Kidney epithelial cell (primary cell): ENCODE measurements around the gene KLK13. TPM values are rescaled to one million over a fixed set of nuclear protein-coding genes. Genes with fewer than 3 reads are reported as not detected.

ENCODE experiments used
- DNase-seq: peaks from one replicate; pipeline ENCODE4 v3.0.0-alpha.2; 2010; ENCODE audit warnings: low read depth
- H3K27me3 ChIP-seq: 2 replicates; pipeline ENCODE4 v1.6.0; 2011; ENCODE audit warnings: low read length; ENCODE audit not compliant: control insufficient read depth, insufficient read depth
- H3K36me3 ChIP-seq: 2 replicates; pipeline ENCODE4 v1.5.1; 2011; ENCODE audit warnings: low read length; ENCODE audit not compliant: control insufficient read depth, insufficient read depth
- H3K4me3 ChIP-seq: 2 replicates; pipeline ENCODE4 v1.5.1; 2011; ENCODE audit warnings: low read depth, mild to moderate bottlenecking, control low read depth, low read length
- total RNA-seq: library from RNA; depleted of rRNA; stranded (reverse); fragments of >200 nt; gene quantifications from 2 replicates; pipeline ENCODE4 v1.2.3, GENCODE V29; 2015
- TF ChIP-seq, protein P1 (sequence below): IDR thresholded peaks from 2 replicates; pipeline ENCODE4 v1.5.1; 2011; ENCODE audit warnings: mild to moderate bottlenecking, moderate library complexity, low read length, control low read depth, inconsistent platforms; ENCODE audit not compliant: insufficient read depth, poor library complexity, severe bottlenecking

The KLK13 gene, protein sequence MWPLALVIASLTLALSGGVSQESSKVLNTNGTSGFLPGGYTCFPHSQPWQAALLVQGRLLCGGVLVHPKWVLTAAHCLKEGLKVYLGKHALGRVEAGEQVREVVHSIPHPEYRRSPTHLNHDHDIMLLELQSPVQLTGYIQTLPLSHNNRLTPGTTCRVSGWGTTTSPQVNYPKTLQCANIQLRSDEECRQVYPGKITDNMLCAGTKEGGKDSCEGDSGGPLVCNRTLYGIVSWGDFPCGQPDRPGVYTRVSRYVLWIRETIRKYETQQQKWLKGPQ
- 0.08 and 0.21 TPM in 2 replicates for total RNA-seq

- no peak for DNase-seq
Measured at GRCh38 chr19:51064534-51065220, at the start of gene KLK13. Gene KLK13 (minus strand): TSS chr19:51065092. CDS start chr19:51065067, 25 bp downstream.

DNA sequence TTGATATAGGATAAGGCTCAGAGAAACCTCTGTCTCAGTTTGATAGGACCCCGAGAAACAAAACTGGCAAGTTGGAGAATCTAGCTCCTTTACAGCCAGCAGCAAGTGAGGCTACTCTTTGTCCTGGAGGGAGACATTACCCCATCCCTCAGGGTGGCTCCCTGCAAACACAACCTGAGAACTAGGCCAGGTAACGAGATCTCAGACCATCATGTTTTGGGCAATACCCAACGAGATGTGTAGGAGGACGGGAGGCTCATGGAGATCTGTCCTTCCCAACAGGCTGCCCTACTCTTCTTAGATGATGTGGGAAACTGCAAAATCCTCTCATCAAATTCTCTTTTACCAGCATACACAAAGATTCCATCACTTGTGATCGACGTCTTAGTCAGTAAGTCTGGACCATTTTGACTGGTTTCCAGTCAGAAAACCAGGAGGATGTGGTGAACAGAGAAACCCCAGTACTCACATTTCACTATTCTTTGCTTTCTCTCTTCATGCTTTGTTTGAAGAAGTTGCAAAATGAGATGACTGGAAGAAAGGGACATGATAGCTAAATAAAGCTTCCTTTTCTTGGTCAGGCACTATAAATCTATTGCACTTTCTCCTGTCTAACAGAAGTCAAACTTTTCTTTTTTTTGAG, 49.3 kb upstream of the KLK13 start:
- H3K36me3 ChIP-seq = no peaks in the 10 kb centered on the region
- no peak overlapping the region for H3K4me3 ChIP-seq
- peaks cover 5% of the 10 kb centered on the region for H3K27me3 ChIP-seq
- DNase-seq = no peak
- TF ChIP-seq, protein P1, sequence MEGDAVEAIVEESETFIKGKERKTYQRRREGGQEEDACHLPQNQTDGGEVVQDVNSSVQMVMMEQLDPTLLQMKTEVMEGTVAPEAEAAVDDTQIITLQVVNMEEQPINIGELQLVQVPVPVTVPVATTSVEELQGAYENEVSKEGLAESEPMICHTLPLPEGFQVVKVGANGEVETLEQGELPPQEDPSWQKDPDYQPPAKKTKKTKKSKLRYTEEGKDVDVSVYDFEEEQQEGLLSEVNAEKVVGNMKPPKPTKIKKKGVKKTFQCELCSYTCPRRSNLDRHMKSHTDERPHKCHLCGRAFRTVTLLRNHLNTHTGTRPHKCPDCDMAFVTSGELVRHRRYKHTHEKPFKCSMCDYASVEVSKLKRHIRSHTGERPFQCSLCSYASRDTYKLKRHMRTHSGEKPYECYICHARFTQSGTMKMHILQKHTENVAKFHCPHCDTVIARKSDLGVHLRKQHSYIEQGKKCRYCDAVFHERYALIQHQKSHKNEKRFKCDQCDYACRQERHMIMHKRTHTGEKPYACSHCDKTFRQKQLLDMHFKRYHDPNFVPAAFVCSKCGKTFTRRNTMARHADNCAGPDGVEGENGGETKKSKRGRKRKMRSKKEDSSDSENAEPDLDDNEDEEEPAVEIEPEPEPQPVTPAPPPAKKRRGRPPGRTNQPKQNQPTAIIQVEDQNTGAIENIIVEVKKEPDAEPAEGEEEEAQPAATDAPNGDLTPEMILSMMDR = no peak

More at GRCh38 chr19:51064534-51065220, at the start of gene KLK13:
- Histone ChIP-seq H3K27me3 (no peaks in the 10 kb centered on the region), H3K36me3 (no peaks in the 10 kb centered on the region), H3K4me3 (peak within 1 kb of the TSS; percentile 0)
- TF ChIP-seq, protein P1 = no peak

GRCh38 chr19:51111606-51112005, 46.7 kb upstream of the KLK13 start:
- Histone ChIP-seq H3K36me3 (no peaks in the 10 kb centered on the region), H3K27me3 (peaks cover 5% of the 10 kb centered on the region), H3K4me3 (no peak overlapping the region)
- DNase-seq = no peak
- TF ChIP-seq, protein P1 = peak; percentile 19

DNA sequence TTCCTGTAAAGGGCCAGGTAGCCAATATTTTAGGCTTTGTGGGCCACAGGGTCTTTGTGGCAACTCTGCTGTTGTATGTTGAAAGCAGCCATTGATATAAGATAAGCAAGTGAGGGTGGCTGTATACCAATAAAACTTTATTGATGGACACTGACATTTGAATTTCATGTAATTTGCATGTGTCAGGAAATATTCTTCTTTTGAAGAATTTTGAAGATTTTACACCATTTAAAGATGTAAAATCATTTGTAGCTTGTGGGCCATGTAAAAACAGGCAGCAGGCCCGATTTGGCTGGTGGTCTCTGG, 45.7 kb upstream of the KLK13 start:
- Histone ChIP-seq H3K4me3 (no peak overlapping the region), H3K27me3 (peaks cover 5% of the 10 kb centered on the region), H3K36me3 (no peaks in the 10 kb centered on the region)
- TF ChIP-seq, protein P1 = no peak
- no peak for DNase-seq

DNA sequence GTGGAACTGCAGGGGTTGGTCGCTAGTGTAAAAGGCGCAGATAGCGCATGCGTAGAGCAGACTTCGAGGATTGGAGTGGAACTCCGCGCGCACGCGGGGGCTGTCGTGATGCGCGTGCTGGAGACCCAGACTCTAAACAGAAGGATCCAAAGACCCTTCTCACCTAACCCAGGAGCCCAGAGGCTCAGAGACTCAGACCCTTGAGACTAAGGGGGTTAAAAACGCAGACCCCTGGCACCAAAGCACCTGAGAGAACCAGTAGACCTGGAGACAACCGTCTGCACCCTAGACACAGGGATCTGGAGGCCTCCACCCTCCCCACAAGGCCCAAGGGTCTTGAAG, 43.9 kb upstream of the KLK13 start:
- H3K36me3 ChIP-seq = no peaks in the 10 kb centered on the region
- TF ChIP-seq, protein P1 = no peak
- peak overlapping the region; percentile 79 for H3K4me3 ChIP-seq
- H3K27me3 ChIP-seq = peaks cover 5% of the 10 kb centered on the region
- no peak for DNase-seq
